NCI-H1436 treated with DMSO at 0.1 percent for 48 hours (cell line): Measurements from ENCODE around the gene TPST2.
"Not testable (repeated sequence)": the region's sequence is repeated elsewhere in the genome, so short reads cannot be mapped to it uniquely, and the experiment has no call there.

ENCODE experiments used
- DNase-seq: peaks from one replicate; lab custom pipeline; 2025; lab: John Stamatoyannopoulos, UW

TPST2 gene

DNA sequence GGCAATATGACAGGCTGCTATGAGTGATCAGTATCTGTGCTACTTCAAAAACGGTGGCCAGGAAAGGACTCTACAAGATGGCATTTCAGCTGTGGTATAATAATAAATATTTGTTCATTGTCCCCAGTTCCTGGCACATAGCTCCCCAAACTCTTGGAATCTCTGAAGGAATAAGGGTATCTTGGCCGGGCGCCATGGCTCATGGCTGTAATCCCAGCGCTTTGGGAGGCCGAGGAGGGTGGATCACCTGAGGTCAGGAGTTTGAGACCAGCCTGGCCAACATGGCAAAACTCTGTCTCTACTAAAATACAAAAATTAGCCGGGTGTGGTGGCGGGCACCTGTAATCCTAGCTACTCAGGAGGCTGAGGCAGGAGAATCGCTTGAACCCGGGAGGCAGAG lies 61.4 kb downstream of the TPST2 start:
- not testable (repeated sequence) for DNase-seq

DNA sequence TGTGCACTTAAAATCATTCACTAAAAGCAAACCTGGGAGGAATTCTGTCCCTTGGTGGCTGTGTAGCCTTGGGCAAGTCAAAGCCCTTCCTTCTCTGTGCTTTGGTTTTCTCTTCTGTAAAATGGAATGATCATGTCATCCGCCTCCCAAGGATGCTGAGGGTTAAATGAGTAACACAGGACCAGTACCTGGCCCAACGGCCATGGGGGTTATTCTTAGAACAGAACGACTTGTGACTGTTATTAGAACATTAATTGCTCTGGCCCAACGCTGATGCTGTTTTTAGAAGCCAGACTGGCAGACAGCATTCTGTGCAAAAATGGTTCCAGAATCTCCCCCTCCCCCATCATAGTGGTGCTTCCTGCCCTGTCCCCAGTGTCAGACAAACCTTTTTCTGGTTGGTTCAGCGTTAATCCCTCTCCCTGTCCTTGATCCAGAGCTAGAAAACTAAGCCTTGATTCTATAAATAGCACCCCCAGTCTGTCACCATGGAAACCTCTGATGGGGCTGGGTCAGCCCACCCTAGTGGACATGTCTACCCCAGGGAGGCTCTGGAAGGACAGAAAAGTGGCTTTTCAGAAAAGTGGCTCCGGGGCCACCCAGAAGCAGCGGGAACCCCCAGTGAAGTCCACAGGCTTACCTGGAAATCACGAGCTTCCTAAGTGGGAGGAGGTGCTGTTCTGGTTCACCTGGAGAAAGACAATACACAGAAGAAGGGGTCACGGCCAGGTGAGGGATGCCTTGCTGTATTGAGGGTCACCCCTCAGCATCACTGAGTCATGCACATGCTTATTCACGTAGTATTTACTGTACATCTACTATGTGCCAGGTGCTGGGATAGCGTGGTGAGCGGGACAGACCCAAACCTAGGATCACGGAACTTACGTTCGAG lies 62.1 kb downstream of the TPST2 start:
- no peak for DNase-seq

DNA sequence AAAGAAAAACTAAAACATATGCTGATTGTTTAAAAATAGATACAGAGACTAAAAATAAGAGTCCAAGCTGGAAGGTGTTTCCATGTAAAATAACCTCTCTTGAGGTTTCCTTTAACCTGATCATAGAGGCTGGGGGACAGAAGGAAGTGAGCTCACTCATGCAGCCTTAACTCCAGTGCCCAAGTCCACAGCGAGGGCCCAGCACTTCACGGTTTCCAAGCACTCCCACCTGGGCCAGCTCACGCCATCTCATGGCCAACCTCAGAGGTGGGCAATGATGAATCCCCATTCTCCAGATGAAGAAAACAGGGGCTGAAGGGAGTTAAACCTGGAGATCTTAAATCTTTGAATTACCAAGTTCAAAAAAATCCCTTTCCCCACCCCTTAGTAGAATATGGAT lies 62.8 kb downstream of the TPST2 start:
- no peak for DNase-seq

DNA sequence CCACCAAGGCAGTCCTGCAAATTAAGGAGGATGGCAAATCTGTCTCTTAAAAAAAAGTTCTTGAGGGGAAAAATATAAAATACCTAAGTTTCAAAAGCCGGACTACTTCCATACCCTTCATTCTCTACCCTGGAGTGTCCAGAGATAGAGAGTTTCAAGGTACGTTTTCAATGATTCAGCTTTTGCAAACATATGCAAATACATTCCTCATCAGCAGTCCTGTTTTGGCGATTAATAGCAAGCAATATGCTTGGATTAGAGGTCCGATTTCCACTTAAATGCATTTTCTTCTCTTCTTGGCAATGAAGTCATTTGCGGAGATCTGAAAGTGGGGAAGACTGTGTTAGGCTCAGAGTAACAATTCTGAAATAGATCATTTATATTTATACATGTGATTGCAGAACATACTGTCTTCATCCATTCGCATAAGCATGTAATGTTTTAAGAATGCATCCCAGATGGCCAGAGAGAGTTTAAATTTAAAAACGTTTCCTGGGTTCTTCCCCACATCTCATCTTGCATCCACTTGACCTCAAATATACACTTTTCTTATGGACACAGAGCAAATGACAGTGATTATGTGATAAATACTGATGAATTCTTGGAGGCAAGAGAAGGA lies 63.9 kb downstream of the TPST2 start:
- no peak for DNase-seq

GRCh38 chr22:26524870-26525269 lies 65.1 kb downstream of the TPST2 start:
- no peak for DNase-seq

- no peak for DNase-seq
Measured at GRCh38 chr22:26522592-26522991, 67.3 kb downstream of the TPST2 start.

- no peak for DNase-seq
Measured at GRCh38 chr22:26522012-26522411, 67.9 kb downstream of the TPST2 start.

DNA sequence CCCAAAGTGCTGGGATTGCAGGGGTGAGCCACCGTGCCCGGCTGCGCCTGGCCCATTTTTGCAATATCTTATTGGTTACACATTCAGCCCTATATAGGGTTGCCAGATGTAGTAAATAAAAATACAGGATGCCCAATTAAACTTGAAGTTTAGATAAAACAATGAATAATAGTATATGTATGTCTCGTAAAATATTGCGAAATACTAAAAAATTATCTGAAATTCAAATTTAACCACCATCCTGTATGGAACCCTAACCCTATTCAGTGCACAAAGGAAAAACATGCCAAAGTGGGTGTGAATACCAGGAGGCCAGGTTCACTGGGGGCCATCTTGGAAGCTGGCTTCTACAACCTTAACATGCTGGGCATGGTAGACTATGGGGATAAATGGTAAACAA lies 72.5 kb downstream of the TPST2 start:
- DNase-seq: no peak

- DNase-seq: no peak
Measured at GRCh38 chr22:26516503-26516902, 73.4 kb downstream of the TPST2 start.

DNA sequence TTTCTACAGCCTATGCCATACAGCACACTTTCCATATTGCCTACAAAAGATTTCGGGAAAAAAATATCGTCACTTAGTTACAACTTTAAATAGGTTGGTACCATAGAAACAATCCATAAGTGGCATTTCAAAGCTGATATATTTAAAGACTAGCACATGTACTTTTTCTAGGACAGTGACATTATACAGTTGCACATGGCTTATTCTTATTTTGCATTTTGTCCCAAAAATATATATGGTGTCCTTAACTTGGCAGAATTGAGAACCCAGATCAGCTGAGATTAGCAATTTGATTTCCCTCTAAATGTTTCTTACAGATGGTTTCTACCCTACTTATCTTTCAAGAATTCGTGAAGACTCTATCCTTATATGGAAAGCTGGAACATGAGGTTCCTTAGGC lies 74.0 kb downstream of the TPST2 start:
- DNase-seq: no peak

DNA sequence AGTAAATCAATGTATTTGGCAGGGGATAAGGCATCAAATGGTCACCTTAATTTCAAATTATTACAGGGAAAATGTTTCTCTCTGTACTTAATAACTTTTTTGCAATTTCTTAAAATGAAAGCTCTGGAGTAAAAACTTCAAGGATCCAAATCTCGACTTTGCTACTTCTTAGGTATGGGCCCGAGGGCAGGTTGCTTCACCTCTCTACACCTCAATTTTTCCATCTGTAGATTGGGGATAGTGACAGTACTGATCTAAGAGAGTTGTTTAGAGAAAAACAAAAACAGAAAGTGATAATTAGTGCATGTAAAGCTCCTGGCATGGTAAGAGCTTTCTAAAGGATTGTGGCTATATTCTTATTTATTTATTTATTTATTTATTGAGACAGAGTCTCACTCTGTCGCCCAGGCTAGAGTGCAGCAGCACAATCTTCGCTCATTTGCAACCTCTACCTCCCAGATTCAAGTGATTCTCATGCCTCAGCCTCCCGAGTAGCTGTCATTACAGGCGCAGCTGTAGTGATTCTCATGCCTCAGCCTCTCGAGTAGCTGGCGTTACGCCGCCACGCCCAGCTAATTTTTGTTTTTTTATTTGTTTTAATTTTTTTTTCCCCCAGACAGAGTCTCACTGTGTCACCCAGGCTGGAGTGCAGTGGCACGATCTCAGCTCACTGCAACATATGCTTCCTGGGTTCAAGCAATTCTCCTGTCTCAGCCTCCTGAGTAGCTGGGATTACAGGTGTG lies 75.3 kb downstream of the TPST2 start:
- DNase-seq: no peak

- DNase-seq: no peak
Measured at GRCh38 chr22:26513838-26514237, 76.1 kb downstream of the TPST2 start.

DNA sequence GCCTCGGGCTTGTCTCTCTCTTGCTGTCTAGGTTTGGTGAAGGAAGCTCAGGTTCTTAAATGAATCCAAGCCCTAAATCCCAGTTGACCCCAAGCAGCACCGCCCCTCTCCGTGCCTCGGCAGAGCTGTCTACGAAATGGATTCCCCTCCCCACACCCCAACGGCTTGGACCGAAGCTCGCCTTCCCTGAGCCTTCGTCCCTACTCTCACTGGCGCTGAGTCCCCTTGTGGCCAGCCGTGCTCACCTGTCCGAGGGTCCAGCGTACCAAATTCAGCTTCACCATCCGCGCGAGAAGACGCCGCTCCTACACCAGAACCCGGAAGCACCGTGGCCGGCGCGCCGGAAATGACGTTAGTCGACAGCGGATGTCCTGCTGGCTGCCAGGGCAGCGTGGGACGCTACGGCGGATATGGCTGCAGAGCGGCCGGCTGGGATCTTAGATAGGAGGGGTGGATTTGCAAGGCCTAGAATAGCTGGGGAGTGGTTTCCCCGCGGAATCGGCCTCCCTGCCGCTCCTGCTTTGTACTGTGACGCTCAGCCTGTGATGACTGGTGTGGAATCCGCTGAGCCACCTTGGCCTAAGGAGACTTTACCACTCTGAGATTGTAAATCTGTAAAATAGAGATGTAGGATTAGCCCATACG lies 77.7 kb downstream of the TPST2 start, which contains the start of gene TFIP11:
TSS of gene TFIP11 (minus strand) at position 325 of the 645 bp plus-strand sequence. CDS start 2,201 bp downstream, outside the sequence.
- DNase-seq: no peak

DNA sequence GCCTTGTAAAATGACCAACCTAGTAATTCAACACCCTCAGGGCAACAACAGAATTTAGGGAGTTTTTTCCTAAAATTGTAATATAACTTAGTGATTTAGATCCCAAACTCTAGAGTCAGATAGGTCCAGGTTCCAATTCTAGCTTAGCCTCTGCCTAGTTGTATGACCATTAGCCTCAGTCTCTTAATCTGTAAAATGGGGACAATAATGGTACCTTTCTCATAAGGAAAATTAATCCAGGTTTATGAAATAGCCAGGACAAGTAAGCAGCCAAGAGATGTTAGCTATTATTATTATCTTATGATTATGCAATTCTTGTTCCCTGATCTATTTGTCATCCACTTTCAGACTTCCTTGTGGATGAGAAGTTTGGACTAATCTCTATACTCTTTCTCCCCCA lies 81.8 kb downstream of the TPST2 start:
- DNase-seq: no peak

GRCh38 chr22:26503758-26504157 lies 86.2 kb downstream of the TPST2 start:
- DNase-seq: no peak

GRCh38 chr22:26502688-26503561 lies 87.0 kb downstream of the TPST2 start:
- DNase-seq: no peak

DNA sequence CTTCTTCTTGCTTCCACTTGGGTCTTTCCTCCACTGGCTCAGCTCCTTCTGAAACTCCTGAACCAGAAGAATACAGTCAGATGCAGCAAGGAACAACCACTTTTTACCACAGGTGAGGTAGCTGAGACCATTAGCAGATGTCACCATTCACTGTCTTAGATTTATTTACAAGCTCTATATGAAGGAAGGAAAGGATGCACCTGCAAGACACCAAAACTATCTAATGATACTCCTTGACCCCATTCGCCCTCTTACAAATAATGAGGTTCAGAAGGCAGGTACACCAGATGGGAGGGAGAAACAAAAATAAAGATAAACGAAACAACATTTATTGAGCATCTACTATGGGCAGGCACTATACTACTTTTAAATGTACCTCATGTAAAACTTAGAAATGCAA lies 87.9 kb downstream of the TPST2 start:
- DNase-seq: no peak

DNA sequence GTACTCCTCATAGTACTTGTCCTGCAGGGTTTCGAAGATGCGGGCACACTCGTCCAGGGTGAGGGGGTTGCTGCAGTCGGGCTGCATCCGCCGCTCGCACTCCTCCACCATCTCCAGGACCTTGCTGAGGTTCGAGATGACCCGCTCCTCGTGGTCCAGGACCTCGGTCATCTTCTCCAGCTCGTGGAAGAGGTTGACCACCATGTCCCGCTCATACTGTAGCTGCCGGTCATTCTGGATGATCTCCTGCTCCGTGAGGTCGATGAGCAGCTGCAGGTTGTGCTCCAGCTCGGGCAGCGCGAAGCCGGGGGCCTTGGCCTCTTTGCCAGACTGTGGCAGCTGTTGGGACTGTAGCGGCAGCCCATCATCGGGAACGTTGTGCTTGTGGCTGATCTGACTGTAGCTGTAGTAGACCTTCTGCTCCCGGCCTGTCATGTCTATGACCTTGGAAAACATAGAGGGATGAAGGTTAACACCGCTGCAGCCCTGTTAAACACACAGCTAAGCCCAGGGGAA lies 90.7 kb downstream of the TPST2 start:
- no peak for DNase-seq

DNA sequence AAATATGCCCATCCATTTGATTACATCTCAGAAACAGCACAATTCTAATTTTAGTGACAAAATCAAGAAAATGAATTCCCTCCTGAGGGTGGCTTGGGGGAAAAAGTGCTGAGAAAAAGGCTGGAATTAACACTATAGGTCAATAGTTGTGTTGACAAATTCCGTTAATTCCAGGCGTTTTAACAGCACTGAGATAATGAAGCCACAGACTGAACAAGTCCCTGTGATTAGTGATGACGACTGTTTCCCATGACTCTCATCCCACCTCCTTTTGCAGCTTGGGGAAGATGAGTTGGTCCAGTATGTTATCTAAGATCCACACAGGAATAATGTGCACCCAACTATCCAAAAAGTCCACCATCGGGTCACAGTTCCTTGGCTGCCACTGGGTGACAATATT lies 93.5 kb downstream of the TPST2 start:
- no peak for DNase-seq

- no peak for DNase-seq
Measured at GRCh38 chr22:26494506-26494905, 95.4 kb downstream of the TPST2 start.

GRCh38 chr22:26492220-26492619 lies 97.7 kb downstream of the TPST2 start:
- no peak for DNase-seq
